WTC11 (cell line): Measurements from ENCODE around the gene DISP3. TPM values are rescaled to one million over a fixed set of nuclear protein-coding genes. Genes with fewer than 3 reads are reported as not detected.

ENCODE experiments used
- ATAC-seq: fragments of 200-7000 bp; cut with Tn5 transposase; 2 replicates; pipeline ENCODE4 v1.10.0; 2021; ENCODE audit warnings: mild to moderate bottlenecking, moderate library complexity
- CTCF ChIA-PET: fragments of 300-600 bp; sonication (Branson Sonifier 250); formaldehyde crosslinking; loops from one replicate; lab custom pipeline; 2021; ENCODE audit warnings: antibody characterized with exemption; lab: Charles Lee
- POLR2A ChIA-PET: fragments of 350-600 bp; sonication (Branson Sonifier 250); formaldehyde crosslinking; loops from one replicate; lab custom pipeline; 2021; ENCODE audit warnings: antibody characterized with exemption; lab: Charles Lee
- DNase-seq: peaks from one replicate; pipeline ENCODE4 v3.0.0; 2021; ENCODE audit warnings: low spot score
- H3K27ac Mint-ChIP-seq: 2 replicates; pipeline ENCODE4 v1.8.0; 2021; ENCODE audit warnings: mixed read lengths
- H3K27me3 Mint-ChIP-seq: 2 replicates; pipeline ENCODE4 v1.8.0; 2021; ENCODE audit warnings: low read depth, mild to moderate bottlenecking, moderate library complexity, mixed read lengths
- H3K36me3 Mint-ChIP-seq: 2 replicates; pipeline ENCODE4 v1.8.0; 2021; ENCODE audit warnings: mixed read lengths
- H3K4me1 Mint-ChIP-seq: 2 replicates; pipeline ENCODE4 v1.8.0; 2022; ENCODE audit warnings: mixed read lengths
- H3K4me3 Mint-ChIP-seq: 2 replicates; pipeline ENCODE4 v1.8.0; 2021; ENCODE audit warnings: mild to moderate bottlenecking, moderate library complexity, mixed read lengths
- H3K9me3 Mint-ChIP-seq: 2 replicates; pipeline ENCODE4 v1.8.0; 2021; ENCODE audit warnings: mixed read lengths
- ATF1 ChIP-seq: sonication (generic); formaldehyde crosslinking; IDR thresholded peaks from 2 replicates; pipeline ENCODE4 v1.8.1; 2023; ENCODE audit warnings: mild to moderate bottlenecking, moderate library complexity, missing genetic modification reagents
- CBFB ChIP-seq: sonication (generic); formaldehyde crosslinking; IDR thresholded peaks from 2 replicates; pipeline ENCODE4 v1.8.1; 2022; ENCODE audit warnings: mild to moderate bottlenecking, low read depth, missing genetic modification reagents
- EMX1 ChIP-seq: fragments of 250-450 bp; sonication (Bioruptor Pico); IDR thresholded peaks from 2 replicates; pipeline ENCODE4 v1.8.0; 2021; ENCODE audit warnings: mild to moderate bottlenecking
- ESRRA ChIP-seq: sonication (generic); formaldehyde crosslinking; IDR thresholded peaks from 2 replicates; pipeline ENCODE4 v1.8.1; 2022; ENCODE audit warnings: mild to moderate bottlenecking, missing genetic modification reagents, borderline replicate concordance
- FOXP1 ChIP-seq: sonication (generic); formaldehyde crosslinking; IDR thresholded peaks from 2 replicates; pipeline ENCODE4 v1.8.0; 2022; ENCODE audit warnings: missing genetic modification reagents, mild to moderate bottlenecking, moderate library complexity, borderline replicate concordance
- GRHL2 ChIP-seq: fragments of 250-450 bp; sonication (Bioruptor Pico); IDR thresholded peaks from 2 replicates; pipeline ENCODE4 v1.8.0; 2022; ENCODE audit warnings: mild to moderate bottlenecking, moderate library complexity; ENCODE audit not compliant: insufficient replicate concordance, severe bottlenecking
- GTF2I ChIP-seq: fragments of 250-450 bp; sonication (Bioruptor Pico); conservative IDR thresholded peaks from 2 replicates; pipeline ENCODE4 v1.4.0; 2021; ENCODE audit warnings: mild to moderate bottlenecking
- JAZF1 ChIP-seq: fragments of 250-450 bp; sonication (Bioruptor Pico); IDR thresholded peaks from 2 replicates; pipeline ENCODE4 v1.9.0; 2021; ENCODE audit warnings: moderate library complexity, mild to moderate bottlenecking, inconsistent platforms
- JUN ChIP-seq: sonication (generic); formaldehyde crosslinking; IDR thresholded peaks from 2 replicates; pipeline ENCODE4 v1.8.0; 2023; ENCODE audit warnings: mild to moderate bottlenecking, missing genetic modification reagents
- NFYB ChIP-seq: sonication (generic); formaldehyde crosslinking; conservative IDR thresholded peaks from 2 replicates; pipeline ENCODE4 v1.8.0; 2022; ENCODE audit warnings: low read depth, missing genetic modification reagents
- OVOL2 ChIP-seq: fragments of 250-450 bp; sonication (Bioruptor Pico); IDR thresholded peaks from 2 replicates; pipeline ENCODE4 v1.9.0; 2021; ENCODE audit warnings: mild to moderate bottlenecking, borderline replicate concordance
- SMAD3 ChIP-seq: sonication (generic); formaldehyde crosslinking; IDR thresholded peaks from 2 replicates; pipeline ENCODE4 v1.8.0; 2022; ENCODE audit warnings: missing genetic modification reagents, mild to moderate bottlenecking, borderline replicate concordance
- TEAD1 ChIP-seq: sonication (generic); formaldehyde crosslinking; IDR thresholded peaks from 2 replicates; pipeline ENCODE4 v1.8.0; 2022; ENCODE audit warnings: mild to moderate bottlenecking, missing genetic modification reagents
- ZNF263 ChIP-seq: sonication (generic); formaldehyde crosslinking; IDR thresholded peaks from 2 replicates; pipeline ENCODE4 v1.8.1; 2022; ENCODE audit warnings: low read depth, mild to moderate bottlenecking, moderate library complexity, missing genetic modification reagents
- ZNF317 ChIP-seq: sonication (generic); formaldehyde crosslinking; IDR thresholded peaks from 2 replicates; pipeline ENCODE4 v1.8.1; 2023; ENCODE audit warnings: low read depth, mild to moderate bottlenecking, moderate library complexity, missing genetic modification reagents, borderline replicate concordance
- ZNF396 ChIP-seq: fragments of 250-450 bp; sonication (Bioruptor Pico); IDR thresholded peaks from 2 replicates; pipeline ENCODE4 v1.8.0; 2021; ENCODE audit warnings: mild to moderate bottlenecking, moderate library complexity, borderline replicate concordance
- total RNA-seq: library from RNA; stranded (reverse); gene quantifications from 3 replicates; pipeline ENCODE4 v1.2.3, GENCODE V29; 2021
- TF ChIP-seq, protein P1 (sequence below): sonication (generic); formaldehyde crosslinking; IDR thresholded peaks from 2 replicates; pipeline ENCODE4 v1.8.0; 2022; ENCODE audit warnings: missing genetic modification reagents
- TF ChIP-seq, protein P2 (sequence below): fragments of 250-450 bp; sonication (Bioruptor Pico); IDR thresholded peaks from 2 replicates; pipeline ENCODE4 v1.9.0; 2021; ENCODE audit warnings: mild to moderate bottlenecking
- TF ChIP-seq, protein P3 (sequence below): fragments of 250-450 bp; sonication (Bioruptor Pico); IDR thresholded peaks from 2 replicates; pipeline ENCODE4 v1.9.0; 2021; ENCODE audit warnings: moderate library complexity, mild to moderate bottlenecking, inconsistent platforms, borderline replicate concordance
- TF ChIP-seq, protein P4 (sequence below): fragments of 200-600 bp; IDR thresholded peaks from 2 replicates; pipeline ENCODE4 v1.8.0; 2022; ENCODE audit warnings: antibody characterized with exemption
- TF ChIP-seq, protein P5 (sequence below): sonication (generic); formaldehyde crosslinking; IDR thresholded peaks from 2 replicates; pipeline ENCODE4 v1.8.1; 2023; ENCODE audit warnings: mild to moderate bottlenecking, missing genetic modification reagents, borderline replicate concordance

Gene DISP3
- total RNA-seq, 1 experiment from 2014 or later: 6.0 TPM

DNA sequence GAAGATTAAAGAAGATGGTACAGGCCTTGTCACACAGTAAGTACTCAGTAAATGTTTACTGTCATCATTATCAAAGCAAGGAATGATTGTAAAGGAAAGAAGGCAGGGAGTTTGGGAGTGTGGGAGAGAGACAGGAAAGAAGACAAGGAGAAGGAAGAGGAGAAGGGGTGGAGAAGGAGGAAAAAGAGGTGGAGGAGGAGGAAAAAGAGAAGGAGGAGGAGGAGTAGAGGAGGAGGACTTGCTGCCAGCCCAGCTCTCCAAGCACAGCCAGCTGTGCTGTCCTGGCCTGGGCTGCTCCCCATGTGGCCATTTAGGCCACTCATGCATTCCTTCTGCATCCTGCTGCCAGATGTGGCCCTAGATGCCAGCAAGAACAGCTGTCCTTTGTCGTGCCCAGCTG, 7.5 kb upstream of the DISP3 start:
- CTCF ChIA-PET: no interaction called here
- Mint-ChIP-seq H3K36me3 (no peaks in the 10 kb centered on the region), H3K4me3 (no peak overlapping the region), H3K9me3 (peaks cover 4% of the 10 kb centered on the region; the same call in 1 of the 2 replicates), H3K4me1 (no peaks in the 10 kb centered on the region), H3K27me3 (peaks cover 3% of the 10 kb centered on the region; the same call in 1 of the 2 replicates), H3K27ac (no peak overlapping the region)
- no peak for TF ChIP-seq NFYB (CRISPR knock-in tag)
- TF ChIP-seq TEAD1: no peak
- no peak for TF ChIP-seq ZNF317
- TF ChIP-seq EMX1 (CRISPR knock-in tag): no peak
- TF ChIP-seq OVOL2 (CRISPR knock-in tag): no peak
- no peak for TF ChIP-seq JUN
- TF ChIP-seq, protein P1, sequence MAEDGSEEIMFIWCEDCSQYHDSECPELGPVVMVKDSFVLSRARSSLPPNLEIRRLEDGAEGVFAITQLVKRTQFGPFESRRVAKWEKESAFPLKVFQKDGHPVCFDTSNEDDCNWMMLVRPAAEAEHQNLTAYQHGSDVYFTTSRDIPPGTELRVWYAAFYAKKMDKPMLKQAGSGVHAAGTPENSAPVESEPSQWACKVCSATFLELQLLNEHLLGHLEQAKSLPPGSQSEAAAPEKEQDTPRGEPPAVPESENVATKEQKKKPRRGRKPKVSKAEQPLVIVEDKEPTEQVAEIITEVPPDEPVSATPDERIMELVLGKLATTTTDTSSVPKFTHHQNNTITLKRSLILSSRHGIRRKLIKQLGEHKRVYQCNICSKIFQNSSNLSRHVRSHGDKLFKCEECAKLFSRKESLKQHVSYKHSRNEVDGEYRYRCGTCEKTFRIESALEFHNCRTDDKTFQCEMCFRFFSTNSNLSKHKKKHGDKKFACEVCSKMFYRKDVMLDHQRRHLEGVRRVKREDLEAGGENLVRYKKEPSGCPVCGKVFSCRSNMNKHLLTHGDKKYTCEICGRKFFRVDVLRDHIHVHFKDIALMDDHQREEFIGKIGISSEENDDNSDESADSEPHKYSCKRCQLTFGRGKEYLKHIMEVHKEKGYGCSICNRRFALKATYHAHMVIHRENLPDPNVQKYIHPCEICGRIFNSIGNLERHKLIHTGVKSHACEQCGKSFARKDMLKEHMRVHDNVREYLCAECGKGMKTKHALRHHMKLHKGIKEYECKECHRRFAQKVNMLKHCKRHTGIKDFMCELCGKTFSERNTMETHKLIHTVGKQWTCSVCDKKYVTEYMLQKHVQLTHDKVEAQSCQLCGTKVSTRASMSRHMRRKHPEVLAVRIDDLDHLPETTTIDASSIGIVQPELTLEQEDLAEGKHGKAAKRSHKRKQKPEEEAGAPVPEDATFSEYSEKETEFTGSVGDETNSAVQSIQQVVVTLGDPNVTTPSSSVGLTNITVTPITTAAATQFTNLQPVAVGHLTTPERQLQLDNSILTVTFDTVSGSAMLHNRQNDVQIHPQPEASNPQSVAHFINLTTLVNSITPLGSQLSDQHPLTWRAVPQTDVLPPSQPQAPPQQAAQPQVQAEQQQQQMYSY (CRISPR knock-in tag): no peak
- no peak for DNase-seq
- ATAC-seq: no peak
- POLR2A ChIA-PET: no interaction called here

DNA sequence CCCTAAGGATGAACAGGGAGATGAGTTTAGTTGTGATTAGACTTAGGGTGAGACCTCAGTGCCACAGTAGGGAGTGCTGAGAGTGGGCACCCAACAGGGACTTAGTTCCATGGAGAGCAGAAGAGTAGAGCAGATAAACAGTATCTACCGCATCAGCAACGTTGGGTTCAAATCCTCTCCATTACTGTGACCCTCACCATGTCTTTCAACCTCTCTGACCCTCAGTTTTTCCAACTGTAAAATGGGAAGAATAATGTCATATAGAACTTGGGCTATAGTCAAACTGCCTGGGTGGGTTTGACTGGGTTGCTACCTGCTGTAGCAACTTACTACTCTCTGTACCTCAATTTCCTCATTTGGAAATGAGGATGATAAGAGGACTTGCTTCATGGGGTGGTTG, 6.7 kb upstream of the DISP3 start:
- ATAC-seq: no peak
- peaks cover 2% of the 10 kb centered on the region; the same call in 1 of the 2 replicates for H3K9me3 Mint-ChIP-seq
- H3K27ac Mint-ChIP-seq: no peak overlapping the region
- TF ChIP-seq, protein P2, sequence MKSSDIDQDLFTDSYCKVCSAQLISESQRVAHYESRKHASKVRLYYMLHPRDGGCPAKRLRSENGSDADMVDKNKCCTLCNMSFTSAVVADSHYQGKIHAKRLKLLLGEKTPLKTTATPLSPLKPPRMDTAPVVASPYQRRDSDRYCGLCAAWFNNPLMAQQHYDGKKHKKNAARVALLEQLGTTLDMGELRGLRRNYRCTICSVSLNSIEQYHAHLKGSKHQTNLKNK (CRISPR knock-in tag): no peak
- TF ChIP-seq CBFB (CRISPR knock-in tag) (no peak), GRHL2 (CRISPR knock-in tag) (no peak), ATF1 (CRISPR knock-in tag) (no peak), ESRRA (no peak), JAZF1 (no peak), GTF2I (no peak), ZNF396 (no peak), SMAD3 (no peak), FOXP1 (CRISPR knock-in tag) (no peak), EMX1 (CRISPR knock-in tag) (no peak), ZNF263 (CRISPR knock-in tag) (no peak)
- TF ChIP-seq, protein P3, sequence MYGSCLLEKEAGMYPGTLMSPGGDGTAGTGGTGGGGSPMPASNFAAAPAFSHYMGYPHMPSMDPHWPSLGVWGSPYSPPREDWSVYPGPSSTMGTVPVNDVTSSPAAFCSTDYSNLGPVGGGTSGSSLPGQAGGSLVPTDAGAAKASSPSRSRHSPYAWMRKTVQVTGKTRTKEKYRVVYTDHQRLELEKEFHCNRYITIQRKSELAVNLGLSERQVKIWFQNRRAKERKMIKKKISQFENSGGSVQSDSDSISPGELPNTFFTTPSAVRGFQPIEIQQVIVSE (CRISPR knock-in tag): no peak
- TF ChIP-seq, protein P4, sequence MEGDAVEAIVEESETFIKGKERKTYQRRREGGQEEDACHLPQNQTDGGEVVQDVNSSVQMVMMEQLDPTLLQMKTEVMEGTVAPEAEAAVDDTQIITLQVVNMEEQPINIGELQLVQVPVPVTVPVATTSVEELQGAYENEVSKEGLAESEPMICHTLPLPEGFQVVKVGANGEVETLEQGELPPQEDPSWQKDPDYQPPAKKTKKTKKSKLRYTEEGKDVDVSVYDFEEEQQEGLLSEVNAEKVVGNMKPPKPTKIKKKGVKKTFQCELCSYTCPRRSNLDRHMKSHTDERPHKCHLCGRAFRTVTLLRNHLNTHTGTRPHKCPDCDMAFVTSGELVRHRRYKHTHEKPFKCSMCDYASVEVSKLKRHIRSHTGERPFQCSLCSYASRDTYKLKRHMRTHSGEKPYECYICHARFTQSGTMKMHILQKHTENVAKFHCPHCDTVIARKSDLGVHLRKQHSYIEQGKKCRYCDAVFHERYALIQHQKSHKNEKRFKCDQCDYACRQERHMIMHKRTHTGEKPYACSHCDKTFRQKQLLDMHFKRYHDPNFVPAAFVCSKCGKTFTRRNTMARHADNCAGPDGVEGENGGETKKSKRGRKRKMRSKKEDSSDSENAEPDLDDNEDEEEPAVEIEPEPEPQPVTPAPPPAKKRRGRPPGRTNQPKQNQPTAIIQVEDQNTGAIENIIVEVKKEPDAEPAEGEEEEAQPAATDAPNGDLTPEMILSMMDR: no peak
- TF ChIP-seq, protein P5, sequence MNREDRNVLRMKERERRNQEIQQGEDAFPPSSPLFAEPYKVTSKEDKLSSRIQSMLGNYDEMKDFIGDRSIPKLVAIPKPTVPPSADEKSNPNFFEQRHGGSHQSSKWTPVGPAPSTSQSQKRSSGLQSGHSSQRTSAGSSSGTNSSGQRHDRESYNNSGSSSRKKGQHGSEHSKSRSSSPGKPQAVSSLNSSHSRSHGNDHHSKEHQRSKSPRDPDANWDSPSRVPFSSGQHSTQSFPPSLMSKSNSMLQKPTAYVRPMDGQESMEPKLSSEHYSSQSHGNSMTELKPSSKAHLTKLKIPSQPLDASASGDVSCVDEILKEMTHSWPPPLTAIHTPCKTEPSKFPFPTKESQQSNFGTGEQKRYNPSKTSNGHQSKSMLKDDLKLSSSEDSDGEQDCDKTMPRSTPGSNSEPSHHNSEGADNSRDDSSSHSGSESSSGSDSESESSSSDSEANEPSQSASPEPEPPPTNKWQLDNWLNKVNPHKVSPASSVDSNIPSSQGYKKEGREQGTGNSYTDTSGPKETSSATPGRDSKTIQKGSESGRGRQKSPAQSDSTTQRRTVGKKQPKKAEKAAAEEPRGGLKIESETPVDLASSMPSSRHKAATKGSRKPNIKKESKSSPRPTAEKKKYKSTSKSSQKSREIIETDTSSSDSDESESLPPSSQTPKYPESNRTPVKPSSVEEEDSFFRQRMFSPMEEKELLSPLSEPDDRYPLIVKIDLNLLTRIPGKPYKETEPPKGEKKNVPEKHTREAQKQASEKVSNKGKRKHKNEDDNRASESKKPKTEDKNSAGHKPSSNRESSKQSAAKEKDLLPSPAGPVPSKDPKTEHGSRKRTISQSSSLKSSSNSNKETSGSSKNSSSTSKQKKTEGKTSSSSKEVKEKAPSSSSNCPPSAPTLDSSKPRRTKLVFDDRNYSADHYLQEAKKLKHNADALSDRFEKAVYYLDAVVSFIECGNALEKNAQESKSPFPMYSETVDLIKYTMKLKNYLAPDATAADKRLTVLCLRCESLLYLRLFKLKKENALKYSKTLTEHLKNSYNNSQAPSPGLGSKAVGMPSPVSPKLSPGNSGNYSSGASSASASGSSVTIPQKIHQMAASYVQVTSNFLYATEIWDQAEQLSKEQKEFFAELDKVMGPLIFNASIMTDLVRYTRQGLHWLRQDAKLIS (CRISPR knock-in tag): no peak
- ChIA-PET POLR2A (no interaction called here), CTCF (no interaction called here)
- H3K4me3 Mint-ChIP-seq: no peak overlapping the region
- no peak for DNase-seq
- H3K4me1 Mint-ChIP-seq: no peaks in the 10 kb centered on the region
- H3K27me3 Mint-ChIP-seq: peaks cover 11% of the 10 kb centered on the region
- H3K36me3 Mint-ChIP-seq: no peaks in the 10 kb centered on the region
